Measurements from ENCODE around the gene CDK14.
"Not testable (repeated sequence)": the region's sequence is repeated elsewhere in the genome, so short reads cannot be mapped to it uniquely, and the experiment has no call there.

Gene CDK14

DNA sequence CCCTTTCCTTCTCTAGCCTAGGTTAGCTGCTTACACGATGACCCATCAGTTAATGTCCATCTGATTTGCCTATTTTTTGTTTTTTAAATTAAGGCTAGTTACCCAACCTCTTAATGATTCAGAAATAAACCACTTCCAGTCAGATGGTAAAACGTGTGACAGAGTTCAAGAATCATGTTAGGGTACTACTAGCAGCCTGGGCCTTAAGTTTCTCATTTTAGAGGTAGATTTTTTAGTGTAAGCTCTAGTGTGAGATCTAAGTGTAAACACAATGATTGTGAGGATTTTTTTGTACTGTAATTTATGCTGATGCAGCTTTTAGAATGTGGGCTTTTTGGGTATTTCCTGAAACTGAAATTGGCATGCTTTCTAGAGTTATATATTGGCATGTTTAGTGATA lies 130.0 kb downstream of the CDK14 start:
- DNase-seq, result no peak

DNA sequence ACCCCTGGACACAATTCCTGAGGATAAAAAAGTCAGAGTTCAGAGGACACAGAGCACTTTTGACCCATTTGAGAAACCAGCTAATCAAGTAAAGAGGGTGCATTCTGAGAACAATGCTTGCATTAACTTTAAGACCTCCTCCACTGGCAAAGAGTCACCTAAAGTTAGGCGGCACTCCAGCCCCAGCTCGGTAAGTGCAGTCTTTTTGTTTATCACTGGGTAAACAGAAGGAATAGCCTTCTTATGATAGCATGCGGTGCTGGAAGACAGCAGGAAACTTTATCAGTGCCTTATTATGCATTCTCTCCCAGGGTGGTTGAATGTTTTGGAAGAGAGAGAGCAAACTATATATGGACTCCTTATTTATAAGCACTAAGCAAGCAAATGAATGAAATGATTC lies 130.5 kb downstream of the CDK14 start:
- DNase-seq, result no peak

DNA sequence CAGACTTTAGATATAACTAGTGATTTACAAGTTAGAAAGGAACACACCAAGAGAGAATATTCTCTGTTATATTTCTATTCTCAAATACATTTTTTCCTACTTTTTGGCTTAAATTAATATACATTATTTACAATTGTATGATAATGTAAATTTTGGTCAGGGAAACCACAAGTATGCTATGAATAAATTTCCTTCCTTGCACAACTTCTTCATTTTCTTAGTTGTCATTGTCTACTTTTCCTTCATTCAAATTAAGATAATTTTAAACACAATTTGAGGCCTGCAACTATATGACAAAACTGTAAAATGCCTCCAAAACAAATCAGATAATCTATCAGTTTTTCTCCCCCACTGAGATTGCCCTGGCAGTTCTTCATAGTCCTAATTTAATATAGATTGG lies 131.3 kb downstream of the CDK14 start:
- no peak for DNase-seq

DNA sequence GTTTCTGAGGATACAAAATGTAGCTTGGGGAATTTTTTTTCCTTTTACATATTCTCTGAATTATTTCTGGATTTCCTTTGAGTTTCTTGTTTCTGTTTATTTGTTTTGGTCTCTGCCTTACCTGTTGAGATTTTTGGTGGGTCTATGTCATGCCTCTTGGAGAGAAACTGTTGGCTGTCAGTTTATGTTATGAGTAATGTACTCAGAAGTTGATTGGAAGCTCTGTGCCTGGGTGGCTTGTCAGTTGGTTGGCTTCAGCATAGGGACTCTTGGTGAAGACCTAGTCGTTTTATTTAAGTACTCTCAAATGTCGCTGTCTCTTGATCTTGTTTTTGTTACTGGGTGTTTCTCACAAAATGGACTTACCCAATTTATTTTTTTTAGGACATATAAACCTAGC lies 132.4 kb downstream of the CDK14 start:
- DNase-seq, result no peak

DNA sequence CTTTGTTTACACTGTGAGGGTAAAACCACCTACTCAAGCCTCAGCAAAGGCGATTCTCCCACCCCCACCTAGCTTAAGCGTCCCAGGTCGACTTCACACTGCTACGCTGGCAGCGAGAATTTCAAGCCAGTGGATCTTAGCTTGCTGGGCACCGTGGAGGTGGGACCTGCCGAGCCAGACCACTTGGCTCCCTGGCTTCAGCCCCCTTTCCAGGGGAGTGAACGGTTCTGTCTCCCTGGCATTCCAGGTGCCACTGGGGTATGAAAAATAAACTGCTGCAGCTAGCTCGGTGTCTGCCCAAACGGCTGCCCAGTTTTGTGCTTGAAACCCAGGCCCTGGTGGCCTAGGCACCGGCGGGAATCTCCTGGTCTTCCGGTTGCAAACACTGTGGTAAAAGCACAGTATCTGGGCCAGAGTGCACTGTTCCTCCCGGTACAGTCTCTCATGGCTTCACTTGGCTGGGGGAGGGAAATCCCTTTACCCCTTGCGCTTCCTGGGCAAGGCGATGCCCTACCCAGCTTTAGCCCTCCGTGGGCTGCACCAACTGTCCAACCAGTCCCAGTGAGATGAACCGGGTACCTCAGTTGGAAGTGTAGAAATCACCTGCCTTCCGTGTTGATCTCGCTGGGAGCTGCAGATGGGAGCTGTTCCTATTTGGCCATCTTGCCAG lies 139.6 kb downstream of the CDK14 start:
- not testable (repeated sequence) for DNase-seq

DNA sequence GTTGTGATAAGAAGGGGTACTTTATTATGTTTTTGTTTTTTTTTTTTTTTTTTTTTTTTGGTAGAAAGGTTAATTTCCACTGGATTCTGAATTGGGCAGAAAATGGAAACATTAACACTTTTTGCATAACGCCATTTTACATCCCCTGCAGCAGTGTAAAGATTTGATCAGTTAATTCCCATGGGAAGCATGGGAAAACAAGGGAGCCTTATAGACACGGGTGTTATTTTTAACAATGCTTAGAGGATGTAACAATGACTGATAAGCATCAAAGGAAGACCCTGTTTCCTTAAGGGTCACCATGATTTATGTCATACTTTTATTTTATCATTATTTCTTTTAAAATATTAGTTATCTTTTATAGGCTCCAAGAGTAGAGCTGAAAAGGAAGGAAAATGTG lies 140.2 kb downstream of the CDK14 start:
- DNase-seq, result no peak

DNA sequence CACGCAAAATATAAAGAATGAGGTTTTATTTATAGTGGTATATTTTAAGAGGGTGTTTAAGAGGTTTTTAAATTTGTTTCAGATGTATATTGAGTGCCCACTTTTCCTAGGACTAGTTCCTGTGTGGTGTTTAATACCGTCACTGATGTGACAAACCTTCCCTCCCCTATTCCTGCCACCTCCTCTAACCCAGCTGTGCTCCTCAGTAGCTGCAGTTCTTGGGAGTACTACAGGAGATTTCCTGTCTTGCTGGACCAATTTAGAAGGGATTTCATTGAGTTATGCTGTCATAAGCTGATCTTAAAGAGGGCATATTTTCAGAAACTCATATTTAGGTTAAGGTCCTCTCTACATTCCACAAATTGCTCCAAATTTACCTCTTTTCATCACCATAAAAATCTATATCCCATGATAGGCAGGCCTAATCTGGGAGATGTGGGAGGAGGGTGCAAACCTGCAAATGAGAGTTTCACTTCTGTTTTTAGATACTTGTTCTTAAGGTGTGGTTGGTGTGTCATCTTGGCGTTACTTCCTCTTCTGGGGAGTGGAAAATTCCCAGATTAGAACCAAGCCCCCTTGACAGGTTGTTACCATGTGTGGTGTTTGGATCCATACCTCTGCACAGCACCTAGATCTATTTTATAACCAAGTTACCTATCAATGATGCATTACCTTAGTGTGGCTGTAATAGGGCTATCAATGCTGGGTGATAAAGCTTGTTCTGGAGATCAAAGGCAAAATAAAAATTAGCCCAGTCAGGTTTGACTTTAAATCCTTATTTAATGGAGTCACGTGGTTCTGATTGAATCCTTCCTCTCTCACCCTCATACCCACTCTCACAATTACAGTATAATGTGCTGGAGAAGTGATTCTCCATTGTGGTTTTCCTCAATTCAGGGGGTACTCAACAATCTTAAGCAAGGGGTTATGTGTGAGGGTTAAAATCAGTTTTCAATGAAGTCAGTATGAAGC lies 141.1 kb downstream of the CDK14 start:
- DNase-seq, result no peak

DNA sequence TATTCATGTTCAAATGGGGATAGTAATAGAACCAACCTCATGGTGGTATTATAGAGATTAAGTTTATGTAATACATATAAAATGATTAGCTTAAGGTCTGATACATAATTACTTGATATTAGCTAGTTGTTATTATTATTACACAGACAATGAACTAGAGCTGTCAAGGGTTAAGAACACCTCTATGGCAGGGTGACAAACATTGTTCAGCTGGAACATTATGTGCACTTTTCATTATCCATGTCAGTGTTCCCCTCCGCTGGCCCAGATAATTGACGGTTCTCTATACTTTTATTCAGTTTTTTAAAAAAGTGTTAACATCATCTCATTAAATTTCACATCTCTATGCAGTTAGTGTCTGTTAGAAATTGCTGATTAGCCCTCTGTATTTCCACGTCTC lies 142.1 kb downstream of the CDK14 start:
- DNase-seq, result no peak

DNA sequence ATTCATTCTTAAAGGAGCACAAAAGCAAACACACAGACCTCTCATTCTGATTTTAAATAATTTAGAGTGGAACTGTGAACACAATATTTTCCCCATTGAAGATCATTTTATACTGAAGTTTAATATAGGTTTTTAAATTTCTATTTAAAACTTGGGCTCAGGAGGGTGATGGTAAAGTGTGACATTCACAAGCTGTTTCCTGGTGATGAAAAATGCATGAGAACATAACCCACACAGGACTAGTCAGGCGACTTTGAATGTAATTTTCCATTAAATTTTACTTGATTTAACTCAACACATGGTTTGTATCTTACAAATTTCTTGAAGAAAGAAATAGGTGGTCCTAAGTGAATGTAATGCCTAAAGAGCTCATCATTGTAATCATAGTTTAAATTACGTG lies 143.6 kb downstream of the CDK14 start:
- DNase-seq, result no peak

DNA sequence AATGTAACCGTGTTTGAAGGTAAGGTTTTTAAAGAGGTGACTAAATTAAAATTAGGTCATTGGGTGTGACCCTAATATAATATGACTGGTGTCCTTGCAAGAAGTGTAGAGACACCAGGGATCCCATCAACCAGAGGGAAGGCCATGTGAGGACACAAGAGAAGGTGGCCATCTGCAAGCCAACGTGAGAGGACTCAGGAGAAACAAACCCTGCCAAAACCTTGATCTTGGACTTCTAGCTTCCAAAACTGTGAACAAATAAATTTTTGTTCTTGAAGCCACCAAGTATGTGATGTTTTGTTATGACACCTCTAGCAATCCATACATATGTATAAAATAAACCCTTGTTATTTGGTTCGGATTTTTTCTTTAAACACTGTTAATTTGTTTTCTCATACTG lies 144.3 kb downstream of the CDK14 start:
- no peak for DNase-seq

DNA sequence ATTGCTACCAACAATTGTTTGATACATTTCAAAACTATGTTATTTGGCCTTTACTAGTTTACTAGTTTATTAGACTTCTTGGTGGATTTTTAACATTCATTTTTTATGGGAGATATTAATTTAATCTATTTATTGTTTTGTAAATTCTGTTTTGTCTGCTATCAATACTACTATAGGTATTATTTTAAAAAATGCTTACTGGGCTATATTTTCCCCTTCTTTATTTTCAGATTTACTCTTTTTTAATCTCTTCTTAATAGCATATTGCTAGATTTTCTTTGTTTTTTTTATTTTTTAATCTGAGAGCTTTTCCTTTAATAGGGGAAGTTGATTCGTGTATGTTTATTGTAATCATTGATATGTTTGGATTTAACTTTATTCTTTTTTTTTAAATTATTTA lies 147.5 kb downstream of the CDK14 start:
- no peak for DNase-seq

DNA sequence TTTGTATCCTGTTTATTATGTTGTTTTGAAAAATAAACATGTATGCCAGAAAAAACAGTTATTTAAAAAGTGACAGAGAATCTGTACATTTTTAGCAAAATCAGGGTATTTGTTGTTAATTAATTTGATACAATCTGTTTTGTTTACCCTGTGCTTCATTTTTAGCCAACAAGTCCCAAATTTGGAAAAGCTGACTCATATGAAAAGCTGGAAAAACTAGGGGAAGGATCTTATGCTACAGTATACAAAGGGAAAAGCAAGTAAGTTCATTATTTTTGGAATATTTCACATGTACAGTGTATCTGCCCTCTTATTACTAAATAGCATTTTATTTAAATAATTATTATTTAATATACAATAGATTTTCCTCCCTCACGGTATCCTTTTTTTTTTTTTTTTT lies 151.4 kb downstream of the CDK14 start:
- DNase-seq, result no peak

DNA sequence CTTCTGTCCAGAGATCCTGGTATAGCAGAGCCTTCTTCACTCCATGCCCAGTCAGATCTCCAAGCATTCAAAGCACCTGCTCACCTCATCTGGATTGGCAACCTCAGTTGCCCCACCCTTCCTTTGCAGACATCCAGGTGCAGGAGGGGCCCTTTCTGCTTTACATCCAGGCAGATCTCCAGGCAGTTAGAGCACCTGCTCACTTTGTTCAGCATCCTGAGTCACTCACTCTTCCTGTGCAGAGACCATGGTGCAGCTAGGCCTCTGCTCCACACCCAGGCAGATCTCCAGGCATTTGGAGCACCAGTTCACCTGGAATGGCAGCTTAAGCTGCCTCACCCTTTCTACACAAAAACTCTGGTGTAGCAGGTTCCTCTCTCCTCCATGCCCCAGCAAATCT lies 153.1 kb downstream of the CDK14 start:
- DNase-seq, result no peak

DNA sequence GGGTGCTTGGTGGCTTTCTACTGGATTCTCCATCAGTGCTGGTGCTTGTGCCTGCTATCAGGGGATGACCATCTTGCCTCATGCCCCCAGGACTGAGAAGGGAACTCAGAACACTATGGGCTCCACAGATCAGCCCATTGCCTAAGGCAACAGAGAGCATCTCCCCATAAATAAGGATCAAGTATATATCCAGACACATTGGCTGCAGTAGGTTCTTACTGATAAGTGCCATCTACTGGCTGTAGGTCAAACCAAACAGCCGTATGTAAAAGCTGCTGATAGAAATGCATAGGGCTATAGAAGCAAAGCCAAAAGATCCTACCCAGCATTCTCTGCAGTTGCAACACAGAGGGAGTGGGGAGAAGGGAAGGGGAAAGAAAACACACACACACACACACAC lies 153.7 kb downstream of the CDK14 start:
- no peak for DNase-seq

DNA sequence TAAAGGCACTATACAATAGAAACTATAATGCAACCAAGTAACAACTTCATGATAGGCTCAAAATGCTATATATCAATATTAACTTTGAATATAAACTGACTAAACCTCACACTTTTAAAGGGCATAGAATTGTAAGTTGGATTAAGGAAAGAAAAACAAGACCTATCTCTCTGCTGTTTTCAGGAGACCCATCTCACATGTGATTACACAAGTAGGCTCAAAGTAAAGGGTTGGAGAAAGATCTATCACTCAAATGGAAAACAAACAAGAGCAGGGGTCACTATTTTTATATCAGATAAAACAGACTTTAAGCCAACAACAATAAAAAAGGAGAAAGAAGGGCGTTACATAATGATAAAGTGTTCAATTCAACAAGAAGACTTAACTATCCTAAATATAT lies 155.5 kb downstream of the CDK14 start:
- no peak for DNase-seq

DNA sequence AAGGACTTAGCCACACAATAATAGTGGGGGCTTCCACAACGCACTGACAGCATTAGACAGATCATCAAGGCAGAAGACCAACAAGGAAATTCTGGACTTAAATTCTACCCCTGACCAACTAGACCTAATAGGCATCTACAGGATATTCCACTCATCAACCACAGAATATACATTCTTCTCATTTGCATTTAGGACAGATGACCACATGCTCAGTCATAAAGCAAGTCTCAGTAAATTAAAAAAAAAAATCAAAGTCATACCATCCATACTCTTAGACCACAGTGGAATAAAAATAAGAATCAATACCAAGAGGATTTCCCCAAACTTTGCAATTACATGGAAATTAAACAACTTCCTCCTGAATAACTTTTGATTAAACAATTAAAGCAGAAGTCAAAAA lies 155.9 kb downstream of the CDK14 start:
- DNase-seq, result no peak

DNA sequence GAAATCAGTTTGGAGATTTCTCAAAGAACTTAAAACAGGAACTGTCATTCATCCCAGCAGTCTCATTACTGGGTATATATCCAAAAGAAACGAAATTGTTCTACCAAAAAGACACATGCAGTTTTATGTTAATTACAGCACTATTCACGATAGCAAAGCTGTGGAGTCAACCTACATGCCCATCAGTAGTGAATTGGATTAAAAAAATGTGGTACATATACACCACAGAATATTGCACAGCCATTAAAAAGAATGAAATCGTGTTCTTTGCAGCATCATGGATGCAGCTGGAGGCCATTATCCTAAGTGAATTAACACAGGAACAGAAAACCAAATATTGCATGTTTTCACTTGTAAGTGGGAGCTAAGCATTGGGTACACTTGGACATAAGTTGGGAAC lies 158.9 kb downstream of the CDK14 start:
- DNase-seq, result no peak

DNA sequence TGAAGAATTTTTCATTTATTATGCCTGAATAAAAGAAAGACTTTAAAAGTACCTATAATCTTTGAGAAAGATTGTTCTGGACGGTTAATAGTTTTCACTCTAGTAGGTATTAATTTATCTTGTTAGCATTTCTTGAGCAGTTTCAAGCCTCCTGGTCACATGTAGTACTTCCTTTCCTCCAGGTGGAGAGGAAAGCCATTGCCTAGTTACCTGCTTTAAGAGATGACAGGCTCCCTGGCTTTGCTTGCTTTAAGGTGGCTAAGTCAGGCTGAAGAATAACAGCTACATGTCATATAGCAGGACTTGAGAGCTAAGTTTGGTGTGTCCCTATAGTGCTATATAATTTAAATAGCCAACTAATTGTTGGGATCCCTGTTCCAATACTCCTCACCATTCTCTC lies 160.2 kb downstream of the CDK14 start:
- no peak for DNase-seq

DNA sequence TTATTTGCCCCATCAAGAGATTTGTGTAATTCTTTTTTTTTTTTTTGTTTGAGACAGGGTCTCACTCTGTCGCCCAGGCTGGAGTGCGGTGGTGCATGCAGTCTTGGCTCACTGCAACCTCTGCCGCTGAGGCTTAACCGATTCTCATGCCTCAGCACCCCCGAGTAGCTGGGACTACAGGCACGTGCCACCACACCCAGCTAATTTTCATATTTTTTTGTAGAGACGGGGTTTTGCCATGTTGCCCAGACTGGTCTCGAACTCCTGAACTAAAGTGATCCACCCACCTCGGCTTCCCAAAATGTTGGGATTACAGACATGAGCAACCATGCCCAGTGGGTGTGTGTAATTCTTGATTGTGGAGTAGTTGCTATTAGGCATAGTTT lies 161.4 kb downstream of the CDK14 start:
- DNase-seq, result not testable (repeated sequence)

DNA sequence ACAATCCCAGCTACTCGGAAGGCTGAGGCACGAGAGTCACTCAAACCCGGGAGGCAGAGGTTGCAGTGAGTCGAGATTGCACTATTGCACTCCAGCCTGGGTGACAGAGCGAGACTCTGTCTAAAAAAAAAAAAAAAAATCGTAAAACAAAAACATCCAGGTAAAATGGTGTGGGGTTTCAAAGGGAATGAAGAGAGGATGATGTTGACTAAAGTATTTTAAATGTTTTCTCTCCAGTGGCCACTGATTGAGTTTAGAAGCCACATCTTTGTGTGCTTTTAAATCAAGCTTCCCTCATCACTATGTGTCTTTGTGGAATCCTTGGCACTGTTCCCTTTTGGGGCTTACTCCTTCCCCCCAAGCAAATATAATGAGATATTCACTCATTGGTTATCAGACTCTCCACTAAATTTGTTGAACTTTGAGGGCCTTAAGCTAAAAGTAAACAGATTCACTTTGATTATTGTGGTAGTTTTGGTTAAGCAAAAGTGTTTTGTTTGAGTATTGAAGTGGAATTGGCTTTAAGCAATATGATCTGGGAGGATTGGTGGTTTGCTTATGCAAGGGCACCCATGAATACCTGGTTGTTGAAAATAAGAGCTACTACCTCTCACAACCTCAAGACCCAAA lies 162.9 kb downstream of the CDK14 start:
- DNase-seq, result no peak

DNA sequence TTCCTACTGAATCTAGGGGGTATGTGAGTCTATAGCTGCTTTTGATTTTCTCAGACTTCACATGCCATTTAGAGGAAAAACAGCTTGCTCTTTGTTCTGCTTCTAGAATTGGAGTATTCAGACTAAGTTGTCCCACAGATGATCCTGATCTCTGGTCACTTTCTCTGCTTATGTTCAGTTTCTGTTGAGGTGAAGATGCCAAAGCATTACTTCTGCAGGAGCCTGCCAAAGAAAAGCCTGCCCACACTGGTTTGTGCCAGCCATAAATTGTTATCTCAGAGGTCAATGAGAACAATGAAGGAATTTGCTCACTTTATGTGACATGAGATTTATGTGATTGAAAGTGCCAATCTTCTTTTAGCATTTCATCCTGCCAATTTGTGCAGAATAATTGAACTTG lies 163.6 kb downstream of the CDK14 start:
- DNase-seq, result no peak

DNA sequence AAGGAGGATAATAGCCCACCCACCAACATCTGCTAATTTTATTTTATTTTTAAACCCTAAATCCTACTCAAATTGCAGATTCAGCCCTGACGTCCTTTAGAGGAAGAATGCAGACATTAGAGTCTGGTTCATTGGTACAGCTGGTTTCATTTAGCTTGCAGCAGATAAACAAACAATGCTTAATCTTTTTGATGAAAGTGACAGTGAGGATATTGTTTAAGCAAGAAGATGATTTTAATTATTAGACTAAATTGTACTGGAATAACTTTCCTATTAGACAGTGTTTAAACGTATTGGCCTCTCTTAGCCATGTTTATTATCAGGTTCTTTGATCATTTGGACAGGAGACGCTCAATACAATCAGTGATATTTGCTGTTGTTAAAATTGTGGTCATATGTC lies 164.8 kb downstream of the CDK14 start:
- no peak for DNase-seq

DNA sequence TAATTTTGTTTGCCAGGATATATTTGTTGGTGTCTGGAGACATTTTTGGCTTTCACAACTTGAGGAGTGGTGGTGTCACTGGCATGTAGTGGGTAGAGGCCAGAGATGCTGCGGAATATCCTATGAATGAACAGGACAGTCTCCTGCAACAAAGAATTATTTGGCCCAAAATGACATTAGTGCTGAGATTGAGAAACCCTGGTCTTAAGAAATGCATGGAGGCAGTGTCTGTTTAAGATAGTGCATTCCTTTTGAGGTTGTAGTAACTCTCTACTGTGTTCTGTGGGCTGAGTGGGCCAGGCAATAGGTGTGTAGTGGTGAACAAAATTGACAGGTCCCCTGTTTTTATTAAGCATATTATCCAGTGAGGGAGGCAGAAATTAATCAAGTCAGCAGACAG lies 165.5 kb downstream of the CDK14 start:
- DNase-seq, result no peak

DNA sequence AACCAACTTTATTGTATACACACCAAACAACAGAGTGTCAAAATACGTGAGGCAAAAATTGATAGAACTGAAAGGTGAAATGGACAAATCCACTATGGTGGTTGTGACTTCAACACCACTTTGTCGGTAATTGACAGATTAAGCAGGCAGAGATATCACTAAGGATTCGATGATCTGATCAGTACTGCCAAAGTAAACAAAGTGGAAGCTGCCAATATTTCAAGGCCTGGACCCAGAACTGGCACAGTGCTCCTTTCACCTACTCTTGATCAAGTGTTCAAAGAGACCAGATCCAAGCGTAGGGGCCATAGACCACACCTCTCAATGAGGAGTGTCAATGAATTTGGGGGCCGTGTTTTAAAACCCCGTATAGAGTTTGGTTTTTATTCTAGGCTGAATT lies 167.0 kb downstream of the CDK14 start:
- DNase-seq, result no peak
